Measurements from ENCODE around the gene CHRNA9. TPM values are rescaled to one million over a fixed set of nuclear protein-coding genes. Genes with fewer than 3 reads are reported as not detected.

The CHRNA9 gene
- total and polyA plus RNA-seq, 2 experiments from 2014 or later, result 0.58 to 5.7 TPM

DNA sequence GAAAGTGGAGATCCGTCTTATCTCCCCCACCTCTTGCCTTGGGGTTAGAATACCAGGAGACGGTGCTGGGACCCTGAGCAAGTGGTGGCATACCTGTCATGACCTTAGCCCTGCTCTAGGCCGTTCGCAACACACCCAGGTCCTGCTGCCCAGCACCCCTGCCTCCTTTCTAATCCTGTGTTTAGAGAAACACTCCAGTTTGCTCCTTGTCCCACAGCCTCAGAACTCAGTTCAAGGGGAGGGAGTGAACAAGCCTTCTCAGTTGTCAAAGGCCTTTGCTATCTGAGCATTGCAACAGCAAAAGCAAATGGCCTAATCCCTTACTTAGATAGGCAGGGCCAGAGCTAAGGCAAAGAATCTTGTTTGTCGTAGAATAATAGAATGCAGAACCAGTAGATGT lies 67.9 kb downstream of the CHRNA9 start:
- no peak overlapping the region for H3K27ac ChIP-seq (ENCODE audit: low read depth)
- H3K79me2 ChIP-seq (replicated peaks; ENCODE audit: insufficient read depth), result no peaks in the 10 kb centered on the region
- H3K4me1 ChIP-seq (ENCODE audit: insufficient read depth), result no peaks in the 10 kb centered on the region
- peak overlapping the region; percentile 63; the same call in 1 of the 2 replicates for H2AFZ ChIP-seq
- H3F3A ChIP-seq (replicated peaks; ENCODE audit: low read depth), result no peaks in the 10 kb centered on the region
- no peaks in the 10 kb centered on the region for H3K9me2 ChIP-seq (ENCODE audit: insufficient read depth)
- no peaks in the 10 kb centered on the region for H3K36me3 ChIP-seq (ENCODE audit: insufficient read depth)
- Mint-ChIP-seq H3K4me3 (no peak overlapping the region), H3K9me3 (peaks cover 26% of the 10 kb centered on the region), H3K36me3 (ENCODE audit: low read depth) (peaks cover 24% of the 10 kb centered on the region), H3K27ac (no peak overlapping the region; the same call in 1 of the 2 replicates), H3K4me1 (peaks cover 8% of the 10 kb centered on the region; the same call in 1 of the 3 replicates), H3K27me3 (ENCODE audit: insufficient read depth, low read depth, poor library complexity) (peaks cover 12% of the 10 kb centered on the region)
- no peak overlapping the region for H3K4me3 ChIP-seq
- no peaks in the 10 kb centered on the region for H4K20me1 ChIP-seq (replicated peaks; ENCODE audit: insufficient read depth)
- H3K27me3 ChIP-seq (ENCODE audit: insufficient read depth), result no peaks in the 10 kb centered on the region
- DNase-seq (ENCODE audit: low spot score), result no peak
- no peak overlapping the region for H3K4me2 ChIP-seq
- ATAC-seq, result peak; percentile 32; the same call in 1 of the 3 replicates
- TF ChIP-seq ZNF331 (CRISPR knock-in tag; IDR thresholded peaks at IDR 0.05; ENCODE audit: low read depth) (no peak), ZNF114 (CRISPR knock-in tag; IDR thresholded peaks at IDR 0.05) (no peak), EZH2phosphoT487 (IDR thresholded peaks at IDR 0.05; ENCODE audit: unreplicated experiment) (no peak), STAT1 (IDR thresholded peaks at IDR 0.05; ENCODE audit: unreplicated experiment) (no peak), POLR2AphosphoS5 (IDR thresholded peaks at IDR 0.05; ENCODE audit: low read depth) (no peak), NANOG (IDR thresholded peaks at IDR 0.05; ENCODE audit: borderline replicate concordance) (no peak), EZH2 (IDR thresholded peaks at IDR 0.05; ENCODE audit: low read depth, unreplicated experiment) (no peak), REST (IDR thresholded peaks at IDR 0.05; ENCODE audit: unreplicated experiment) (no peak), CREB1 (CRISPR knock-in tag; IDR thresholded peaks at IDR 0.05; ENCODE audit: low read depth) (no peak), JUNB (IDR thresholded peaks at IDR 0.05; ENCODE audit: unreplicated experiment) (no peak)
- TF ChIP-seq, protein P1, sequence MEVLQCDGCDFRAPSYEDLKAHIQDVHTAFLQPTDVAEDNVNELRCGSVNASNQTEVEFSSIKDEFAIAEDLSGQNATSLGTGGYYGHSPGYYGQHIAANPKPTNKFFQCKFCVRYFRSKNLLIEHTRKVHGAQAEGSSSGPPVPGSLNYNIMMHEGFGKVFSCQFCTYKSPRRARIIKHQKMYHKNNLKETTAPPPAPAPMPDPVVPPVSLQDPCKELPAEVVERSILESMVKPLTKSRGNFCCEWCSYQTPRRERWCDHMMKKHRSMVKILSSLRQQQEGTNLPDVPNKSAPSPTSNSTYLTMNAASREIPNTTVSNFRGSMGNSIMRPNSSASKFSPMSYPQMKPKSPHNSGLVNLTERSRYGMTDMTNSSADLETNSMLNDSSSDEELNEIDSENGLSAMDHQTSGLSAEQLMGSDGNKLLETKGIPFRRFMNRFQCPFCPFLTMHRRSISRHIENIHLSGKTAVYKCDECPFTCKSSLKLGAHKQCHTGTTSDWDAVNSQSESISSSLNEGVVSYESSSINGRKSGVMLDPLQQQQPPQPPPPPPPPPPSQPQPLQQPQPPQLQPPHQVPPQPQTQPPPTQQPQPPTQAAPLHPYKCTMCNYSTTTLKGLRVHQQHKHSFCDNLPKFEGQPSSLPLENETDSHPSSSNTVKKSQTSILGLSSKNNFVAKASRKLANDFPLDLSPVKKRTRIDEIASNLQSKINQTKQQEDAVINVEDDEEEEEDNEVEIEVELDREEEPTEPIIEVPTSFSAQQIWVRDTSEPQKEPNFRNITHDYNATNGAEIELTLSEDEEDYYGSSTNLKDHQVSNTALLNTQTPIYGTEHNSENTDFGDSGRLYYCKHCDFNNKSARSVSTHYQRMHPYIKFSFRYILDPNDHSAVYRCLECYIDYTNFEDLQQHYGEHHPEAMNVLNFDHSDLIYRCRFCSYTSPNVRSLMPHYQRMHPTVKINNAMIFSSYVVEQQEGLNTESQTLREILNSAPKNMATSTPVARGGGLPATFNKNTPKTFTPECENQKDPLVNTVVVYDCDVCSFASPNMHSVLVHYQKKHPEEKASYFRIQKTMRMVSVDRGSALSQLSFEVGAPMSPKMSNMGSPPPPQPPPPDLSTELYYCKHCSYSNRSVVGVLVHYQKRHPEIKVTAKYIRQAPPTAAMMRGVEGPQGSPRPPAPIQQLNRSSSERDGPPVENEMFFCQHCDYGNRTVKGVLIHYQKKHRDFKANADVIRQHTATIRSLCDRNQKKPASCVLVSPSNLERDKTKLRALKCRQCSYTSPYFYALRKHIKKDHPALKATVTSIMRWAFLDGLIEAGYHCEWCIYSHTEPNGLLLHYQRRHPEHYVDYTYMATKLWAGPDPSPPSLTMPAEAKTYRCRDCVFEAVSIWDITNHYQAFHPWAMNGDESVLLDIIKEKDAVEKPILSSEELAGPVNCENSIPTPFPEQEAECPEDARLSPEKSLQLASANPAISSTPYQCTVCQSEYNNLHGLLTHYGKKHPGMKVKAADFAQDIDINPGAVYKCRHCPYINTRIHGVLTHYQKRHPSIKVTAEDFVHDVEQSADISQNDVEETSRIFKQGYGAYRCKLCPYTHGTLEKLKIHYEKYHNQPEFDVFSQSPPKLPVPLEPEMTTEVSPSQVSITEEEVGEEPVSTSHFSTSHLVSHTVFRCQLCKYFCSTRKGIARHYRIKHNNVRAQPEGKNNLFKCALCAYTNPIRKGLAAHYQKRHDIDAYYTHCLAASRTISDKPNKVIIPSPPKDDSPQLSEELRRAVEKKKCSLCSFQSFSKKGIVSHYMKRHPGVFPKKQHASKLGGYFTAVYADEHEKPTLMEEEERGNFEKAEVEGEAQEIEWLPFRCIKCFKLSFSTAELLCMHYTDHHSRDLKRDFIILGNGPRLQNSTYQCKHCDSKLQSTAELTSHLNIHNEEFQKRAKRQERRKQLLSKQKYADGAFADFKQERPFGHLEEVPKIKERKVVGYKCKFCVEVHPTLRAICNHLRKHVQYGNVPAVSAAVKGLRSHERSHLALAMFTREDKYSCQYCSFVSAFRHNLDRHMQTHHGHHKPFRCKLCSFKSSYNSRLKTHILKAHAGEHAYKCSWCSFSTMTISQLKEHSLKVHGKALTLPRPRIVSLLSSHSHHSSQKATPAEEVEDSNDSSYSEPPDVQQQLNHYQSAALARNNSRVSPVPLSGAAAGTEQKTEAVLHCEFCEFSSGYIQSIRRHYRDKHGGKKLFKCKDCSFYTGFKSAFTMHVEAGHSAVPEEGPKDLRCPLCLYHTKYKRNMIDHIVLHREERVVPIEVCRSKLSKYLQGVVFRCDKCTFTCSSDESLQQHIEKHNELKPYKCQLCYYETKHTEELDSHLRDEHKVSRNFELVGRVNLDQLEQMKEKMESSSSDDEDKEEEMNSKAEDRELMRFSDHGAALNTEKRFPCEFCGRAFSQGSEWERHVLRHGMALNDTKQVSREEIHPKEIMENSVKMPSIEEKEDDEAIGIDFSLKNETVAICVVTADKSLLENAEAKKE (CRISPR knock-in tag; IDR thresholded peaks at IDR 0.05), result no peak
- TF ChIP-seq, protein P2, sequence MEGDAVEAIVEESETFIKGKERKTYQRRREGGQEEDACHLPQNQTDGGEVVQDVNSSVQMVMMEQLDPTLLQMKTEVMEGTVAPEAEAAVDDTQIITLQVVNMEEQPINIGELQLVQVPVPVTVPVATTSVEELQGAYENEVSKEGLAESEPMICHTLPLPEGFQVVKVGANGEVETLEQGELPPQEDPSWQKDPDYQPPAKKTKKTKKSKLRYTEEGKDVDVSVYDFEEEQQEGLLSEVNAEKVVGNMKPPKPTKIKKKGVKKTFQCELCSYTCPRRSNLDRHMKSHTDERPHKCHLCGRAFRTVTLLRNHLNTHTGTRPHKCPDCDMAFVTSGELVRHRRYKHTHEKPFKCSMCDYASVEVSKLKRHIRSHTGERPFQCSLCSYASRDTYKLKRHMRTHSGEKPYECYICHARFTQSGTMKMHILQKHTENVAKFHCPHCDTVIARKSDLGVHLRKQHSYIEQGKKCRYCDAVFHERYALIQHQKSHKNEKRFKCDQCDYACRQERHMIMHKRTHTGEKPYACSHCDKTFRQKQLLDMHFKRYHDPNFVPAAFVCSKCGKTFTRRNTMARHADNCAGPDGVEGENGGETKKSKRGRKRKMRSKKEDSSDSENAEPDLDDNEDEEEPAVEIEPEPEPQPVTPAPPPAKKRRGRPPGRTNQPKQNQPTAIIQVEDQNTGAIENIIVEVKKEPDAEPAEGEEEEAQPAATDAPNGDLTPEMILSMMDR (conservative IDR thresholded peaks at IDR 0.05; ENCODE audit: low read depth in 2 of 2), result no peak
- TF ChIP-seq, protein P3, sequence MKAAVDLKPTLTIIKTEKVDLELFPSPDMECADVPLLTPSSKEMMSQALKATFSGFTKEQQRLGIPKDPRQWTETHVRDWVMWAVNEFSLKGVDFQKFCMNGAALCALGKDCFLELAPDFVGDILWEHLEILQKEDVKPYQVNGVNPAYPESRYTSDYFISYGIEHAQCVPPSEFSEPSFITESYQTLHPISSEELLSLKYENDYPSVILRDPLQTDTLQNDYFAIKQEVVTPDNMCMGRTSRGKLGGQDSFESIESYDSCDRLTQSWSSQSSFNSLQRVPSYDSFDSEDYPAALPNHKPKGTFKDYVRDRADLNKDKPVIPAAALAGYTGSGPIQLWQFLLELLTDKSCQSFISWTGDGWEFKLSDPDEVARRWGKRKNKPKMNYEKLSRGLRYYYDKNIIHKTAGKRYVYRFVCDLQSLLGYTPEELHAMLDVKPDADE (IDR thresholded peaks at IDR 0.05), result no peak
